ENCODE data around the gene U2AF2. TPM values are rescaled to one million over a fixed set of nuclear protein-coding genes. Genes with fewer than 3 reads are reported as not detected.

Gene U2AF2
- total RNA-seq, 4 donors from 2014 or later = 78.8 to 149 (median 106) TPM

DNA sequence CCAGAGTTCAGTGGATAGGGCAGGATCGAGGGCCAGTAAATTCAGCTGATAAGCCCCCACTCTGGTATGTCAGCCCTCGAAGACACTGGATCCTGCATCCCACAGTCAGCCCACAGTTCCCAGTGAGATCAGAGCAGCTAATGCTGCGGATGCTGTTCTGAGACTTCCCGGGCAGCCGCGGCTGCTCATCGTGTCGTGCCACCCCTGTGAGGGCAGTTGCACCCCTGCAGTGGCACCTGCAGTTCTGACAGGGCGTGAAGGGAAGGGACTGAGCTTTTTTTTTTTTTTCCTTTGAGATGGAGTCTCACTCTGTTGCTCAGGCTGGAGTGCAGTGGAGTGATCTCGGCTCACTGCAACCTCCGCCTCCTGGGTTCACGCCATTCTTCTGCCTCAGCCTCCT is 12.7 kb downstream of the U2AF2 start:
- H3K4me3 ChIP-seq (ENCODE audit: low read depth, poor library complexity, severe bottlenecking) = no peak overlapping the region
- no peak for DNase-seq (ENCODE audit: low spot score in 2 of 2)
- intact Hi-C loops (cut with DNase I; ENCODE audit: low total_unique reads) = no loop called here
- 75 to 86% methylated on average over 11 to 12 of the region's 12 CpGs for WGBS, 2 donors
- no peak for TF ChIP-seq POLR2A (IDR thresholded peaks at IDR 0.05)
- TF ChIP-seq, protein P1, sequence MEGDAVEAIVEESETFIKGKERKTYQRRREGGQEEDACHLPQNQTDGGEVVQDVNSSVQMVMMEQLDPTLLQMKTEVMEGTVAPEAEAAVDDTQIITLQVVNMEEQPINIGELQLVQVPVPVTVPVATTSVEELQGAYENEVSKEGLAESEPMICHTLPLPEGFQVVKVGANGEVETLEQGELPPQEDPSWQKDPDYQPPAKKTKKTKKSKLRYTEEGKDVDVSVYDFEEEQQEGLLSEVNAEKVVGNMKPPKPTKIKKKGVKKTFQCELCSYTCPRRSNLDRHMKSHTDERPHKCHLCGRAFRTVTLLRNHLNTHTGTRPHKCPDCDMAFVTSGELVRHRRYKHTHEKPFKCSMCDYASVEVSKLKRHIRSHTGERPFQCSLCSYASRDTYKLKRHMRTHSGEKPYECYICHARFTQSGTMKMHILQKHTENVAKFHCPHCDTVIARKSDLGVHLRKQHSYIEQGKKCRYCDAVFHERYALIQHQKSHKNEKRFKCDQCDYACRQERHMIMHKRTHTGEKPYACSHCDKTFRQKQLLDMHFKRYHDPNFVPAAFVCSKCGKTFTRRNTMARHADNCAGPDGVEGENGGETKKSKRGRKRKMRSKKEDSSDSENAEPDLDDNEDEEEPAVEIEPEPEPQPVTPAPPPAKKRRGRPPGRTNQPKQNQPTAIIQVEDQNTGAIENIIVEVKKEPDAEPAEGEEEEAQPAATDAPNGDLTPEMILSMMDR (IDR thresholded peaks at IDR 0.05) = no peak

DNA sequence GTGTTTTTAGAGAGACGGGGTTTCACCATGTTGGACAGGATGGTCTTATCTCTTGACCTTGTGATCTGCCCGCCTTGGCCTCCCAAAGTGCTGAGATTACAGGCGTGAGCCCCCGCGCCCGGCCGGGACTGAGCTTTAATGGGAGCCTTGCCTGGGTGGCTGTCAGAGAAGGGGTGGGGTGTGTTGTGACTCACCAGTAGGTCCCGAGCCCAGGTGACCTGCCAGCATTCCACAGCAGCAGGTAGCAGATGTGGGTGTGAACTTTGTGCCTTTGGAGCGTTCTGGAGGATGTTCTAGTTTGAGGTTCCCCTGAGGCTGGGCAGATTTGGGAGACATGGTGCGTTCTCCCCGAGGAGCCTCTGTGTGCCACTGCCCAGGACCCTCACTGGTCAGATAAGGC is 13.1 kb downstream of the U2AF2 start:
- H3K4me3 ChIP-seq (ENCODE audit: low read depth, poor library complexity, severe bottlenecking) = no peak overlapping the region
- DNase-seq (ENCODE audit: low spot score in 2 of 2) = no peak
- TF ChIP-seq, protein P1 (IDR thresholded peaks at IDR 0.05) = no peak
- no peak for TF ChIP-seq POLR2A (IDR thresholded peaks at IDR 0.05)
- intact Hi-C loops (cut with DNase I; ENCODE audit: low total_unique reads) = no loop called here
- WGBS, 2 donors = 62 to 68% methylated on average over 10 to 11 of the region's 11 CpGs

DNA sequence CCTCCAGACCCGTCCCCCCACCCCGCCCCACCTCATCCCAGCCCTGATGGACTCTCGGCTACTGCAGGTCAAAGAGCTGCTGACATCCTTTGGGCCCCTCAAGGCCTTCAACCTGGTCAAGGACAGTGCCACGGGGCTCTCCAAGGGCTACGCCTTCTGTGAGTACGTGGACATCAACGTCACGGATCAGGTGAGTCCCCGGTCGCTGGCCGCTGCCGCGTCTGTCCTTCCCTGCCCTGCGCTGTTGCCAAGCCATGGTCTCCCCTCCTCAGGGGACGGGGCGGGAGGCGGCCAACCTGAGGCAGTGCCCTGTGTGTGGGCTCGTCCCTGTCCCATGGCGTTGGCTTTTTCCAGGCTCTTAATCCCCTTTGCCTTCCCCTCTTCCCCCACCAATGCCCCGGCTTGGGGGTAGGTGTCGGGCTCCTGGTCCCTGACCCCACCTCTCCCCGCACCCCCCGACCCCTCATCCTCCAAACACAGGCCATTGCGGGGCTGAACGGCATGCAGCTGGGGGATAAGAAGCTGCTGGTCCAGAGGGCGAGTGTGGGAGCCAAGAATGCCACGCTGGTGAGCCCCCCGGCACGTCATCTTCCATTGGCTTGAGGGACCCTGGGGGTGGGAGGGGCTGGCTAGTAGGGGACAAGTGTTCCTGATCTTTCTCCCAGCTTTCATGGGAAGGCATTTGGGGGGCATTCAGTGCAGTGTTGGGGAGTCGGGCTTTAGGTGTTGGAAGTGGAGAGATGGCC is 13.9 kb downstream of the U2AF2 start:
- no peak for DNase-seq (ENCODE audit: low spot score in 2 of 2)
- TF ChIP-seq, protein P1 (IDR thresholded peaks at IDR 0.05) = no peak
- TF ChIP-seq POLR2A (IDR thresholded peaks at IDR 0.05) = no peak
- WGBS, 2 donors = 88 to 91% methylated on average over 30 of the region's 30 CpGs
- H3K4me3 ChIP-seq (ENCODE audit: low read depth, poor library complexity, severe bottlenecking) = no peak overlapping the region
- intact Hi-C loops (cut with DNase I; ENCODE audit: low total_unique reads) = no loop called here

DNA sequence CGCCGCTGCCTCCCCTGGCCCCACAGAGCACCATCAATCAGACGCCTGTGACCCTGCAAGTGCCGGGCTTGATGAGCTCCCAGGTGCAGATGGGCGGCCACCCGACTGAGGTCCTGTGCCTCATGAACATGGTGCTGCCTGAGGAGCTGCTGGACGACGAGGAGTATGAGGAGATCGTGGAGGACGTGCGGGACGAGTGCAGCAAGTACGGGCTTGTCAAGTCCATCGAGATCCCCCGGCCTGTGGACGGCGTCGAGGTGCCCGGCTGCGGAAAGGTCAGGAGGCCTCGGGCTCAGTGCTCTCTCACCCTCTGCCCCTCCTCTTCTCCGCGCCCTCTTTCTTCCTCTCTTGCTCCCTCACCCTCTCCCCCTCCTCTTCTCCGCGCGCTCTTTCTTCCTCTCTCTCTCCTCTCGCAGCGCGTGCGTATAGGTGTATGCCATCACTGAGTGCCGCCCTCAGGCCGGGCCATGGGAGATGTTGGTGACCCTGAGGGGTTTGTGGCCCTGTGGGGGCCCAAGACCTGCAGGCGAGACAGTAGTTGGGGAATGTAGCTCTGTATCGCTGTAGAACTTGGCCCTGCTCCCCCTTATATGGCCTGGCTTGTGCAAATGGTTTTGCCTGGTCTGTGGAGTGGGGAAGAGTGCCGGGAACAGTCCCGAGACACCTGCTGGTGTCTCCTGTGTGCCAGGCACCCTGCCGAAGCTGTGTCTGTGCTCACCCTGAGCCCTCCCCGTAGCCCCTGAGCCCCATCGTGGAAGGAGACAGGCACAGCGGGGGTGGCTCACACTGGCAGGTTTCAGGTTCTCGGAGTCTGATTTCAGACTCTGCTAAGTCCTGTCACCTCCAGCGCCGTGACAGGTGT is 14.8 kb downstream of the U2AF2 start:
- TF ChIP-seq, protein P1 (IDR thresholded peaks at IDR 0.05) = no peak
- no peak for TF ChIP-seq POLR2A (IDR thresholded peaks at IDR 0.05)
- WGBS, 2 donors = 86 to 87% methylated on average over 42 to 43 of the region's 43 CpGs
- H3K4me3 ChIP-seq (ENCODE audit: low read depth, poor library complexity, severe bottlenecking) = no peak overlapping the region
- intact Hi-C loops (cut with DNase I; ENCODE audit: low total_unique reads) = loop anchor here (5.0 kb wide), 1 partner anchor 838 kb away; the partner anchor contains the start of gene ZNF471
- DNase-seq (ENCODE audit: low spot score in 2 of 2) = no peak

DNA sequence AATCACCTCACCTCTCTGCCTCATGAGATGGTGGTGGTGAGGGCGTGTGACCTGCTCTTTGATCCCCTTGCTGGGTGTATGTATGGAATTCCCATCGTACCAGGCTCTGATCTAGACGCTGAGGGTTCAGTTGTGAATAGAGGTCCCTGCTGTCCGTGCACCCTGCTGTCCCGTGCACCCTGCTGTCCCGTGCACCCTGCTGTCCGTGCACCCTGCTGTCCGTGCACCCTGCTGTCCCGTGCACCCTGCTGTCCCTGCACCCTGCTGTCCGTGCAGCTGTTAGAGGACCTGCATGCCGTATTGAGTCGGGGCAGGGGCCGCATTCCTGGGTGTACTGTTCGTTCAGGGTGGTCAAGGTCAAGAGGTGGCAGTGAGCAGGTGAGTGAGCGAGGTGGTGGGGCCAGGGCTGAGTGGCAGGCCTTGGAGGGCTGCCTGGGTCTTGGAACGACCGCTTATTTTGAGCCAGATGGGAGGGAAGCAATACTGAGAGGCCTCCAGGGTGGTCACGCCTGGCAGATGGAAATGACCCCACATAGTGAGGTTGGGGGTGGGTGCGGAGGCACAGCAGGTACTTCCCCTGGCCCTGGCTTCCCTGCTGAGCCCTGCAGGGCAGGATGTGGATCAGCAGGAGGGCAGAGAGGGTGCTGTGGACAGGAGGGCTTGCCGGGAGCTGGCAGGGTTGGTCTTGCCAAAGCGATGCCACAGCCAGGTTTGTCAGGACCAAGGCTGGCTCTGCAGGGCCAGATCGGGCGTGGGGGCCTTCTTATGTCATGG is 15.6 kb downstream of the U2AF2 start:
- TF ChIP-seq POLR2A (IDR thresholded peaks at IDR 0.05) = no peak
- TF ChIP-seq, protein P1 (IDR thresholded peaks at IDR 0.05) = no peak
- H3K4me3 ChIP-seq (ENCODE audit: low read depth, poor library complexity, severe bottlenecking) = no peak overlapping the region
- 81 to 84% methylated on average over 22 to 23 of the region's 23 CpGs for WGBS, 2 donors
- no peak for DNase-seq (ENCODE audit: low spot score in 2 of 2)
- intact Hi-C loops (cut with DNase I; ENCODE audit: low total_unique reads) = loop anchor here (5.0 kb wide), 1 partner anchor 837 kb away; the partner anchor contains the start of gene ZNF471

All from lower leg skin (tissue), 4 donors.